ENCODE measurements around the gene KCNK7.

DNA sequence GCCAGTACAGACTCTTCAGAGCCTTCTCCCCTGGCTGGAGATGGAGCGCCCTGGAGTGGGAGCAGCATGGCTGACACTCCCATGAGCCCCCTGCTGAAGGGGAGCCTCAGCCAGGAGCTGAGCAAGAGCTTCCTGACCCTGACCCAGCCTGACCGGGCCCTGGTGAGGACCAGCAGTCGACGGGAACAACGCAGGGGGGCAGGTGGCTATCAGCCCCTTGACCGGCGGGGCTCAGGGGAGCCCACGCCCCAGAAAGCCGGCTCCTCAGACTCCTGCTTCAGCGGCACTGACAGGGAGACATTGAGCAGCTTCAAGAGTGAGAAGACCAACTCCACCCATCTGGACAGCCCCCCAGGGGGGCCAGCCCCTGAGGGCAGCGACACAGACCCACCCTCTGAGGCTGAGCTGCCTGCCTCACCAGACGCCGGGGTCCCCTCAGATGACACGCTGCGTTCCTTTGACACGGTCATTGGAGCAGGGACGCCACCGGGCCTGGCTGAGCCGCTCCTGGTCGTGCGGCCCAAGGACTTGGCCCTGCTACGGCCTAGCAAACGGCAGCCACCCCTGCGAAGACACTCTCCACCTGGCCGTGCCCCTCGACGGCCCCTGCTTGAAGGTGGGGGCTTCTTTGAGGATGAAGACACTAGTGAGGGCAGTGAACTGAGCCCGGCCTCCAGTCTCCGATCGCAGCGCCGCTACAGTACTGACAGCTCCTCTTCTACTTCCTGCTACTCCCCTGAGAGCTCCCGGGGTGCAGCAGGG, 22.6 kb upstream of the KCNK7 start:
- no peak for TF ChIP-seq EZH2 (IDR thresholded peaks at IDR 0.05; ENCODE audit: low read depth, unreplicated experiment)
- TF ChIP-seq, protein P1, sequence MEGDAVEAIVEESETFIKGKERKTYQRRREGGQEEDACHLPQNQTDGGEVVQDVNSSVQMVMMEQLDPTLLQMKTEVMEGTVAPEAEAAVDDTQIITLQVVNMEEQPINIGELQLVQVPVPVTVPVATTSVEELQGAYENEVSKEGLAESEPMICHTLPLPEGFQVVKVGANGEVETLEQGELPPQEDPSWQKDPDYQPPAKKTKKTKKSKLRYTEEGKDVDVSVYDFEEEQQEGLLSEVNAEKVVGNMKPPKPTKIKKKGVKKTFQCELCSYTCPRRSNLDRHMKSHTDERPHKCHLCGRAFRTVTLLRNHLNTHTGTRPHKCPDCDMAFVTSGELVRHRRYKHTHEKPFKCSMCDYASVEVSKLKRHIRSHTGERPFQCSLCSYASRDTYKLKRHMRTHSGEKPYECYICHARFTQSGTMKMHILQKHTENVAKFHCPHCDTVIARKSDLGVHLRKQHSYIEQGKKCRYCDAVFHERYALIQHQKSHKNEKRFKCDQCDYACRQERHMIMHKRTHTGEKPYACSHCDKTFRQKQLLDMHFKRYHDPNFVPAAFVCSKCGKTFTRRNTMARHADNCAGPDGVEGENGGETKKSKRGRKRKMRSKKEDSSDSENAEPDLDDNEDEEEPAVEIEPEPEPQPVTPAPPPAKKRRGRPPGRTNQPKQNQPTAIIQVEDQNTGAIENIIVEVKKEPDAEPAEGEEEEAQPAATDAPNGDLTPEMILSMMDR (conservative IDR thresholded peaks at IDR 0.05; ENCODE audit: low read depth in 2 of 2): no peak

Data from GM23338 (cell line).